ENCODE measurements around the gene TOMM70. TPM values are rescaled to one million over a fixed set of nuclear protein-coding genes. Genes with fewer than 3 reads are reported as not detected.

The TOMM70 gene
- total and polyA plus RNA-seq, 10 of the 15 experiments (the other 5 are each of a cell fraction or from before 2014, with no cell fraction given), result 12.7 to 64.1 (median 41.3) TPM

GRCh38 chr3:100404250-100404548 lies 3.3 kb upstream of the TOMM70 start:
- Histone ChIP-seq H3K79me2 (ENCODE audit: control insufficient read depth, insufficient read depth, low read length) (peaks cover 53% of the 10 kb centered on the region), H3K9ac (ENCODE audit: control insufficient read depth, insufficient read depth, low read length) (no peak overlapping the region), H3K27me3 (replicated peaks in 1 of 2; ENCODE audit: control insufficient read depth in 2 of 2, insufficient read depth in 2 of 2, low read length in 1 of 2) (no peaks in the 10 kb centered on the region), H2AFZ (ENCODE audit: control insufficient read depth, low read depth, low read length) (no peak overlapping the region), H3K4me1 (ENCODE audit: control insufficient read depth, insufficient read depth, low read length) (no peaks in the 10 kb centered on the region), H3K4me2 (ENCODE audit: control insufficient read depth, insufficient read depth) (peak overlapping the region; percentile 58), H3K27ac (ENCODE audit: control insufficient read depth, insufficient read depth) (no peak overlapping the region), H3K9me3 (replicated peaks; ENCODE audit: control insufficient read depth, insufficient read depth, low read length) (peaks cover 12% of the 10 kb centered on the region; the same call in 2 of the 3 replicates), H3K4me3 (peak overlapping the region; percentile 73; the same call in 1 of the 2 replicates), H3K36me3 (ENCODE audit: control insufficient read depth in 2 of 2, insufficient read depth in 2 of 2, low read length in 1 of 2) (no peaks in the 10 kb centered on the region), H4K20me1 (ENCODE audit: control insufficient read depth, insufficient read depth) (no peaks in the 10 kb centered on the region)
- CTCF ChIA-PET, result interaction anchor here (0.6 to 1.8 kb wide), 7 partner anchors 10 to 509 kb away, joined by 3 to 6 read pairs (median 5); no protein-coding TSS in a partner anchor
- SMC1A ChIA-PET (ENCODE audit: uncharacterized antibody, unreplicated experiment), result interaction anchor here (0.9 to 1.7 kb wide), 10 partner anchors 11 to 199 kb away, joined by 3 to 8 read pairs (median 4); partner anchors contain the start of genes NIT2 and TBC1D23
- ATAC-seq, result no peak
- WGBS (ENCODE audit: insufficient coverage, insufficient replicate concordance, low lambda C conversion rate, missing lambda C conversion rate), result 100% methylated on average over 1 of the region's 1 CpG
- in situ Hi-C loops (cut with MboI), result no loop called here
- no peak for DNase-seq (ENCODE audit: low read depth, low spot score)
- TF ChIP-seq PKNOX1 (IDR thresholded peaks at IDR 0.05) (peak; percentile 25; the same call in 1 of the 2 replicates), BCL11A (IDR thresholded peaks at IDR 0.05; ENCODE audit: low read depth, low read length) (no peak)
- no peak for FAIRE-seq
- RAD21 ChIA-PET (ENCODE audit: unreplicated experiment), result interaction anchor here (0.7 to 1.6 kb wide), 4 partner anchors 9 to 231 kb away, joined by 3 to 6 read pairs (median 5); no protein-coding TSS in a partner anchor
- intact Hi-C loops (cut with micrococcal nuclease; ENCODE audit: unreplicated experiment), result loop anchor here (5.0 kb wide), 1 partner anchor 188 kb away; no protein-coding TSS in a partner anchor
- BruUV-seq (replicated peaks), result no TSS peak
- POLR2A ChIA-PET, result interaction anchor here (1.0 kb wide), 1 partner anchor 10 kb away, joined by 4 read pairs; no protein-coding TSS in a partner anchor
